H1 (cell line): Measurements from ENCODE around the gene ARL2. TPM values are rescaled to one million over a fixed set of nuclear protein-coding genes. Genes with fewer than 3 reads are reported as not detected.

Experiments
- CBX5 ChIP-seq: fragments of 300-800, 300-1000 bp; sonication (generic); IDR thresholded peaks from 2 replicates; pipeline ENCODE4 v1.7.1; 2016; ENCODE audit warnings: antibody characterized with exemption, low read length, low read depth
- HDAC2 ChIP-seq, 2 experiments: fragments of 300-600 bp in 1 of 2; sonication (generic) in 1 of 2; IDR thresholded peaks; 2 replicates each; pipeline ENCODE4 v1.6.1; 2011 to 2012; ENCODE audit warnings: low read depth in 2 of 2, low read length in 2 of 2, mild to moderate bottlenecking in 2 of 2, moderate library complexity in 2 of 2, borderline replicate concordance in 1 of 2, inconsistent platforms in 1 of 2
- POLR2A ChIP-seq, 2 experiments: IDR thresholded peaks; 1 replicate in 1 of 2; 2 replicates in 1 of 2; pipeline ENCODE4 v1.6.1; 2011; ENCODE audit warnings: low read depth in 2 of 2, low read length in 2 of 2, mild to moderate bottlenecking in 2 of 2; ENCODE audit errors: control extremely low read depth in 1 of 2
- RXRA ChIP-seq: IDR thresholded peaks from 2 replicates; pipeline ENCODE4 v1.6.1; 2011; ENCODE audit warnings: low read depth, mild to moderate bottlenecking, low read length, moderate library complexity; ENCODE audit not compliant: insufficient read depth
- SIRT6 ChIP-seq: IDR thresholded peaks from one replicate; pipeline ENCODE4 v1.7.1; 2012; ENCODE audit warnings: low read length, inconsistent platforms
- SP1 ChIP-seq: IDR thresholded peaks from 2 replicates; pipeline ENCODE4 v1.6.1; 2011; ENCODE audit warnings: low read depth, low read length
- TEAD4 ChIP-seq: IDR thresholded peaks from 2 replicates; pipeline ENCODE4 v1.6.1; 2012; ENCODE audit warnings: low read depth, low read length, inconsistent platforms, mixed read lengths
- ZNF274 ChIP-seq: IDR thresholded peaks from 2 replicates; pipeline ENCODE4 v1.7.0; 2012; ENCODE audit warnings: low read length, borderline replicate concordance; ENCODE audit errors: extremely low read depth
- polyA plus RNA-seq, 7 experiments: library from polyadenylated mRNA; depleted of rRNA in 3 of 7; stranded (reverse) in 5 of 7; unstranded in 2 of 7; fragments of >200 nt in 5 of 7; fragments of 200-250 nt in 2 of 7; gene quantifications; 1 replicate in 5 of 7; 2 replicates in 1 of 7; 4 replicates in 1 of 7; pipeline versions ENCODE4 v1.2.1 to v1.2.3, GENCODE V29; 2011 to 2013; ENCODE audit warnings: missing spikeins in 2 of 7, mixed read lengths in 2 of 7
- total RNA-seq: library from RNA; stranded (reverse); fragmentation: NEBNext Ultra II Directional; extraction: Animal tissue kit (Norgen Biotek cat#: 25700); gene quantifications from 2 replicates; pipeline ENCODE4 v1.2.1, GENCODE V29; 2021
- TF ChIP-seq, protein P1 (sequence below): fragments of 300-600 bp; sonication (generic); IDR thresholded peaks from 2 replicates; pipeline ENCODE4 v1.7.1; 2012; ENCODE audit warnings: low read length, moderate library complexity, mild to moderate bottlenecking, inconsistent platforms; ENCODE audit not compliant: insufficient replicate concordance
- TF ChIP-seq, protein P2 (sequence below): IDR thresholded peaks from 2 replicates; pipeline ENCODE4 v1.6.1; 2011; ENCODE audit warnings: low read length, improper control_type of control experiment

The ARL2 gene
- total and polyA plus RNA-seq, 2 of the 8 experiments (the other 6 are each of a cell fraction or from before 2014, with no cell fraction given) = 186 to 535 TPM

DNA sequence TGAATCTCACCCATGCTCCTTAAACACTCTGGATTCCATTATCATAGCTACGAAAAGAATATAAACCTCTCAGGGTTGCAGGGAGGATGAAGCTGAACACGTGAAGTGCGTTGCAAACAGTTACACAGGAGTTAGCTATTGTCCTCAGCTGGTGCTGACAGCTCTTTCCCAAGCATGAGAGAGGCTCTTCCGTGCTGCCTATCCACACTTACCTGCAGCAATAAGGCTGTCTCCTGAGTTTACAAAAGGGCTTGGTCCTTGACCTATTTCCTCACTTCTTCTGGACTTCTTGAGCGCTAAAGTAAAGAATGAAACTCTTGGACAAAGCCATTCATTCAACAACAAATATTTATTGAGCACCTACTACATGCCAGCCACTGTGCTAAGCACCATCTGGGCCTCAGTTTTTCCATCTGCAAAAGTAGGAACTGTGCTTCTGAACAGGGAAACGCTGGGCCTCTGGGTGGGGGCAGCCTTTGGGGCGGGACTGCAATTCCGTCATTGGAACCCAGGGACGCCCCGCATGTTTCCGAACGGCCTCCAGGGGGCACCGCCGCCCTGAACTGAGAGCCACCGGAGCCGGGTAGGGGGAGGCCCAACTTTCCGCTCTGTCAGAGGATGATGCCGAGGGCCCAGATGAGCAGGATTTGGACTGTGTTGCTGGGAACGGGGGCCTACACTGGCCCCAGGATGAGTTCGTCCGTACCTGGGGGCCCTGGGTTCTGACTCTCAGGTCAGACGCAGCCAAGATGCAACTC, 651 bp upstream of the ARL2 start (continued):
- TF ChIP-seq, protein P1, sequence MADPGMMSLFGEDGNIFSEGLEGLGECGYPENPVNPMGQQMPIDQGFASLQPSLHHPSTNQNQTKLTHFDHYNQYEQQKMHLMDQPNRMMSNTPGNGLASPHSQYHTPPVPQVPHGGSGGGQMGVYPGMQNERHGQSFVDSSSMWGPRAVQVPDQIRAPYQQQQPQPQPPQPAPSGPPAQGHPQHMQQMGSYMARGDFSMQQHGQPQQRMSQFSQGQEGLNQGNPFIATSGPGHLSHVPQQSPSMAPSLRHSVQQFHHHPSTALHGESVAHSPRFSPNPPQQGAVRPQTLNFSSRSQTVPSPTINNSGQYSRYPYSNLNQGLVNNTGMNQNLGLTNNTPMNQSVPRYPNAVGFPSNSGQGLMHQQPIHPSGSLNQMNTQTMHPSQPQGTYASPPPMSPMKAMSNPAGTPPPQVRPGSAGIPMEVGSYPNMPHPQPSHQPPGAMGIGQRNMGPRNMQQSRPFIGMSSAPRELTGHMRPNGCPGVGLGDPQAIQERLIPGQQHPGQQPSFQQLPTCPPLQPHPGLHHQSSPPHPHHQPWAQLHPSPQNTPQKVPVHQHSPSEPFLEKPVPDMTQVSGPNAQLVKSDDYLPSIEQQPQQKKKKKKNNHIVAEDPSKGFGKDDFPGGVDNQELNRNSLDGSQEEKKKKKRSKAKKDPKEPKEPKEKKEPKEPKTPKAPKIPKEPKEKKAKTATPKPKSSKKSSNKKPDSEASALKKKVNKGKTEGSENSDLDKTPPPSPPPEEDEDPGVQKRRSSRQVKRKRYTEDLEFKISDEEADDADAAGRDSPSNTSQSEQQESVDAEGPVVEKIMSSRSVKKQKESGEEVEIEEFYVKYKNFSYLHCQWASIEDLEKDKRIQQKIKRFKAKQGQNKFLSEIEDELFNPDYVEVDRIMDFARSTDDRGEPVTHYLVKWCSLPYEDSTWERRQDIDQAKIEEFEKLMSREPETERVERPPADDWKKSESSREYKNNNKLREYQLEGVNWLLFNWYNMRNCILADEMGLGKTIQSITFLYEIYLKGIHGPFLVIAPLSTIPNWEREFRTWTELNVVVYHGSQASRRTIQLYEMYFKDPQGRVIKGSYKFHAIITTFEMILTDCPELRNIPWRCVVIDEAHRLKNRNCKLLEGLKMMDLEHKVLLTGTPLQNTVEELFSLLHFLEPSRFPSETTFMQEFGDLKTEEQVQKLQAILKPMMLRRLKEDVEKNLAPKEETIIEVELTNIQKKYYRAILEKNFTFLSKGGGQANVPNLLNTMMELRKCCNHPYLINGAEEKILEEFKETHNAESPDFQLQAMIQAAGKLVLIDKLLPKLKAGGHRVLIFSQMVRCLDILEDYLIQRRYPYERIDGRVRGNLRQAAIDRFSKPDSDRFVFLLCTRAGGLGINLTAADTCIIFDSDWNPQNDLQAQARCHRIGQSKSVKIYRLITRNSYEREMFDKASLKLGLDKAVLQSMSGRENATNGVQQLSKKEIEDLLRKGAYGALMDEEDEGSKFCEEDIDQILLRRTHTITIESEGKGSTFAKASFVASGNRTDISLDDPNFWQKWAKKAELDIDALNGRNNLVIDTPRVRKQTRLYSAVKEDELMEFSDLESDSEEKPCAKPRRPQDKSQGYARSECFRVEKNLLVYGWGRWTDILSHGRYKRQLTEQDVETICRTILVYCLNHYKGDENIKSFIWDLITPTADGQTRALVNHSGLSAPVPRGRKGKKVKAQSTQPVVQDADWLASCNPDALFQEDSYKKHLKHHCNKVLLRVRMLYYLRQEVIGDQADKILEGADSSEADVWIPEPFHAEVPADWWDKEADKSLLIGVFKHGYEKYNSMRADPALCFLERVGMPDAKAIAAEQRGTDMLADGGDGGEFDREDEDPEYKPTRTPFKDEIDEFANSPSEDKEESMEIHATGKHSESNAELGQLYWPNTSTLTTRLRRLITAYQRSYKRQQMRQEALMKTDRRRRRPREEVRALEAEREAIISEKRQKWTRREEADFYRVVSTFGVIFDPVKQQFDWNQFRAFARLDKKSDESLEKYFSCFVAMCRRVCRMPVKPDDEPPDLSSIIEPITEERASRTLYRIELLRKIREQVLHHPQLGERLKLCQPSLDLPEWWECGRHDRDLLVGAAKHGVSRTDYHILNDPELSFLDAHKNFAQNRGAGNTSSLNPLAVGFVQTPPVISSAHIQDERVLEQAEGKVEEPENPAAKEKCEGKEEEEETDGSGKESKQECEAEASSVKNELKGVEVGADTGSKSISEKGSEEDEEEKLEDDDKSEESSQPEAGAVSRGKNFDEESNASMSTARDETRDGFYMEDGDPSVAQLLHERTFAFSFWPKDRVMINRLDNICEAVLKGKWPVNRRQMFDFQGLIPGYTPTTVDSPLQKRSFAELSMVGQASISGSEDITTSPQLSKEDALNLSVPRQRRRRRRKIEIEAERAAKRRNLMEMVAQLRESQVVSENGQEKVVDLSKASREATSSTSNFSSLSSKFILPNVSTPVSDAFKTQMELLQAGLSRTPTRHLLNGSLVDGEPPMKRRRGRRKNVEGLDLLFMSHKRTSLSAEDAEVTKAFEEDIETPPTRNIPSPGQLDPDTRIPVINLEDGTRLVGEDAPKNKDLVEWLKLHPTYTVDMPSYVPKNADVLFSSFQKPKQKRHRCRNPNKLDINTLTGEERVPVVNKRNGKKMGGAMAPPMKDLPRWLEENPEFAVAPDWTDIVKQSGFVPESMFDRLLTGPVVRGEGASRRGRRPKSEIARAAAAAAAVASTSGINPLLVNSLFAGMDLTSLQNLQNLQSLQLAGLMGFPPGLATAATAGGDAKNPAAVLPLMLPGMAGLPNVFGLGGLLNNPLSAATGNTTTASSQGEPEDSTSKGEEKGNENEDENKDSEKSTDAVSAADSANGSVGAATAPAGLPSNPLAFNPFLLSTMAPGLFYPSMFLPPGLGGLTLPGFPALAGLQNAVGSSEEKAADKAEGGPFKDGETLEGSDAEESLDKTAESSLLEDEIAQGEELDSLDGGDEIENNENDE = no peak
- no peak for TF ChIP-seq HDAC2 (IDR thresholded peaks at IDR 0.05; ENCODE audit: borderline replicate concordance in 1 of 2, low read depth in 2 of 2, low read length in 2 of 2)
- TF ChIP-seq ZNF274 = no peak
- TF ChIP-seq CBX5 = no peak
- TF ChIP-seq, protein P2, sequence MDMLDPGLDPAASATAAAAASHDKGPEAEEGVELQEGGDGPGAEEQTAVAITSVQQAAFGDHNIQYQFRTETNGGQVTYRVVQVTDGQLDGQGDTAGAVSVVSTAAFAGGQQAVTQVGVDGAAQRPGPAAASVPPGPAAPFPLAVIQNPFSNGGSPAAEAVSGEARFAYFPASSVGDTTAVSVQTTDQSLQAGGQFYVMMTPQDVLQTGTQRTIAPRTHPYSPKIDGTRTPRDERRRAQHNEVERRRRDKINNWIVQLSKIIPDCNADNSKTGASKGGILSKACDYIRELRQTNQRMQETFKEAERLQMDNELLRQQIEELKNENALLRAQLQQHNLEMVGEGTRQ = no peak
- TF ChIP-seq RXRA = no peak
- no peak for TF ChIP-seq SIRT6
- no peak for TF ChIP-seq TEAD4
- TF ChIP-seq SP1 = no peak
- TF ChIP-seq POLR2A (IDR thresholded peaks at IDR 0.05; ENCODE audit: control extremely low read depth in 1 of 2, low read depth in 2 of 2, low read length in 2 of 2) = no peak
